ENCODE results near the gene PLD6.
"Not testable (repeated sequence)": the region's sequence is repeated elsewhere in the genome, so short reads cannot be mapped to it uniquely, and the experiment has no call there.

The PLD6 gene

DNA sequence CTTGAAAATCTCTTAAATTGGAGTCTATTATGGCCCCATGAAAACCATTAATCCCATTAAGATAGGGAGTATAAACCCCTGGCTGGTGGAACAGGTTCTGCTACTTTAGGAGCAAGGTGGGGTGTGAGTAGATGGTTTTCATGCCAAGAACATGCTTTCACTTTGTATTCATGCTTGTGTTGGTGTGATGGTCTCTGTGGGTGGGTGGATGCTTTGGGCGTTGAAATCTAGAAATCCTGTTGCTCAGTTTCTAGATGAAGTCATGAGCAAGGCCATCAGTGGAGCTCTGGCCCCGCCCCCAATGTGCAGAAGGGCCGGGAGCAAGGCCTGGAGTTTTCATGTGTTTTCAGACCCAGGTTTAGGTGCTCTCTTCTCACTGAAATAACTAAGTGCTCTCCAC, 20.1 kb downstream of the PLD6 start:
- no peak for DNase-seq (ENCODE audit: low read depth)
- H3K4me3 ChIP-seq (ENCODE audit: low read depth, low read length), result no peak overlapping the region
- TF ChIP-seq MYC (IDR thresholded peaks at IDR 0.05; ENCODE audit: low read depth, low read length) (no peak), POLR2A (IDR thresholded peaks at IDR 0.05; ENCODE audit: extremely low read depth, insufficient read length) (no peak)
- TF ChIP-seq, protein P1, sequence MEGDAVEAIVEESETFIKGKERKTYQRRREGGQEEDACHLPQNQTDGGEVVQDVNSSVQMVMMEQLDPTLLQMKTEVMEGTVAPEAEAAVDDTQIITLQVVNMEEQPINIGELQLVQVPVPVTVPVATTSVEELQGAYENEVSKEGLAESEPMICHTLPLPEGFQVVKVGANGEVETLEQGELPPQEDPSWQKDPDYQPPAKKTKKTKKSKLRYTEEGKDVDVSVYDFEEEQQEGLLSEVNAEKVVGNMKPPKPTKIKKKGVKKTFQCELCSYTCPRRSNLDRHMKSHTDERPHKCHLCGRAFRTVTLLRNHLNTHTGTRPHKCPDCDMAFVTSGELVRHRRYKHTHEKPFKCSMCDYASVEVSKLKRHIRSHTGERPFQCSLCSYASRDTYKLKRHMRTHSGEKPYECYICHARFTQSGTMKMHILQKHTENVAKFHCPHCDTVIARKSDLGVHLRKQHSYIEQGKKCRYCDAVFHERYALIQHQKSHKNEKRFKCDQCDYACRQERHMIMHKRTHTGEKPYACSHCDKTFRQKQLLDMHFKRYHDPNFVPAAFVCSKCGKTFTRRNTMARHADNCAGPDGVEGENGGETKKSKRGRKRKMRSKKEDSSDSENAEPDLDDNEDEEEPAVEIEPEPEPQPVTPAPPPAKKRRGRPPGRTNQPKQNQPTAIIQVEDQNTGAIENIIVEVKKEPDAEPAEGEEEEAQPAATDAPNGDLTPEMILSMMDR (IDR thresholded peaks at IDR 0.05; ENCODE audit: low read depth, low read length), result no peak
- TF ChIP-seq, protein P2, sequence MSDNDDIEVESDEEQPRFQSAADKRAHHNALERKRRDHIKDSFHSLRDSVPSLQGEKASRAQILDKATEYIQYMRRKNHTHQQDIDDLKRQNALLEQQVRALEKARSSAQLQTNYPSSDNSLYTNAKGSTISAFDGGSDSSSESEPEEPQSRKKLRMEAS (IDR thresholded peaks at IDR 0.05; ENCODE audit: low read depth, low read length), result no peak

DNA sequence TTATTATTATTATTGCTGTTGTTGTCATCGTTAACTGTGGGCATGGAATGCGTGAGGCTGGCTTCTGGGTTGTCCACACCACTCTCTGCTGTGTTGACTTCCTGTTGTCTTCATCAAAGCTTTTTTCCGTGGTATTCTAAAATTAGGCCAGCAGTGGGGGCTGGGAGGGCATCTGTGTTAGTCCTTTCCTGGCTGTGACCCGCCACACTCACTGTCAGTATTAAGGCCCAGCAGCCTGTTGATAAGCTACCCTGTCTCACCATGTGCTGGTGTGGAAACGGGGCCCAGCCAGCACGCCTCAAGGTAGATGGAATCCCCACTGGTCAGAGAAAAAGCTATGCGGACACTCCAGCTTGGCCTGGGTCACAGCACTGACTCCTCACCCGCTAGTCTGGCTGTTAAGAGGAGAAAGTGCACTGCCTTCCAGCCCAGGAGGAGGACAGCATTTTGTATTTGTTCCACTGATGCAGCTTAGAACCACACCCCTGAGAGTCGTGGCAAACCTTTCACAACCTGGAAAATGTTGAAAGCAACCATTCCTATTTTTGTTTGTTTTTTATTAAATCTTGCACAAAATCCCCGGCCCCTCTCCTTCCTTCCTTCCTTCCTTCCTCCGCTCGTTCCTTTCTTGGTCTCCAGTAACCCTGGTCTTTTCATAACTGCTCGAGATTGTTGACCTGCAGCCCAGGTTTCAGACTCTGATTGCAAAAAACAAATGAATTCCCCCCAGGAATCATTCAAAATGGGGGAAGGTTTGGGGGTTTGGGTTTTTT, 21.0 kb downstream of the PLD6 start:
- not testable (repeated sequence) for H3K4me3 ChIP-seq (ENCODE audit: low read depth, low read length); DNase-seq (ENCODE audit: low read depth)

DNA sequence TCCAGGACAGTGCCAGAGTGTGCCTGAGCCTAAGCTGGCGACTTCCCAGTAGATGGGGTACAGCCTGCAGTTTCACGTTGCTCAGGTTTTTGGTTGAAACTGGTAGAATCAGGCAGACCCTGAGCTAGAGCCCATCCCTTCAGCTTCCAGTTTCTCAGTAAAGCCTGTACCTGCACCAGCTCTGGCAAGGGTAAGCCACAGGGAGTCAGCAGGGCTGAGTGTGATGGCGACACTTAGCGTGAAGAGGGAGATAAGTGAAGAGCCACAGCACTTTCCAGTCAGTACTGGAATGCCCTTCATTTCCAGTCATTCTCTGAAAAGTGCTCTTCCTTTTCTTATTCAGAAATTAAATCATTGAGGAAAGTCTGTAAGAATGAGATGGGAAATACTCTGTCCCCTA, 22.4 kb downstream of the PLD6 start:
- TF ChIP-seq, protein P2 (IDR thresholded peaks at IDR 0.05; ENCODE audit: low read depth, low read length), result no peak
- TF ChIP-seq, protein P1 (IDR thresholded peaks at IDR 0.05; ENCODE audit: low read depth, low read length), result no peak
- DNase-seq (ENCODE audit: low read depth), result no peak

DNA sequence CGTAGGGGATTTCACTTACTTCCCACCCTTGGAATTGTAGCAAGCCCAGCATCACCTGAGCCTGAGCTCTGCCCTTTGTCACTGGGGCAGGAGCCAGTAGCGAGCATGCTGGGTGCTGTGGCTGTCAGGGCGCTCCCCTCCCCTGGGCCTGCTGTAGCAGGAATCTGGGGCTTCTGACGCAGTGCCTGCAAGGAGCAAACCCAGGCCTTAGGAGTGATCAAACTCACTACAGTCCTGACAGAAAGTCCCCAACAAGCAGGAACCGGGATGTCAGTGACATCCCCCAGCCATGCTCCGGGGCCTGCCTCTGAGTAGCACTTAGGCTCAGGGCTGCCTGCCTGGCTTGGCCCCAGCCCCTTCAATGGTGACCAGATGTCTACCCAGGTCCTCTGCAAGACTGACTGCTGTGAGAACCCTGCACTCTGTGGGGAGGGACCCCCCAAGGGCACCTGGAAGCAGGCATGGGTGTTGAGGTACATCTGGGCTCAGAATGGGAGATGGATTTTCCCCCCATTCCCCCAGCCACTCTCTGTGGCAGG, 23.5 kb downstream of the PLD6 start:
- TF ChIP-seq, protein P1 (IDR thresholded peaks at IDR 0.05; ENCODE audit: low read depth, low read length), result no peak
- TF ChIP-seq POLR2A (IDR thresholded peaks at IDR 0.05; ENCODE audit: extremely low read depth, insufficient read length) (no peak), MYC (IDR thresholded peaks at IDR 0.05; ENCODE audit: low read depth, low read length) (no peak)
- TF ChIP-seq, protein P2 (IDR thresholded peaks at IDR 0.05; ENCODE audit: low read depth, low read length), result no peak
- no peak for DNase-seq (ENCODE audit: low read depth)
- H3K4me3 ChIP-seq (ENCODE audit: low read depth, low read length), result no peak overlapping the region

More for the DNA sequence above, 22.4 kb downstream of the PLD6 start:
- no peak overlapping the region for H3K4me3 ChIP-seq (ENCODE audit: low read depth, low read length)

DNA sequence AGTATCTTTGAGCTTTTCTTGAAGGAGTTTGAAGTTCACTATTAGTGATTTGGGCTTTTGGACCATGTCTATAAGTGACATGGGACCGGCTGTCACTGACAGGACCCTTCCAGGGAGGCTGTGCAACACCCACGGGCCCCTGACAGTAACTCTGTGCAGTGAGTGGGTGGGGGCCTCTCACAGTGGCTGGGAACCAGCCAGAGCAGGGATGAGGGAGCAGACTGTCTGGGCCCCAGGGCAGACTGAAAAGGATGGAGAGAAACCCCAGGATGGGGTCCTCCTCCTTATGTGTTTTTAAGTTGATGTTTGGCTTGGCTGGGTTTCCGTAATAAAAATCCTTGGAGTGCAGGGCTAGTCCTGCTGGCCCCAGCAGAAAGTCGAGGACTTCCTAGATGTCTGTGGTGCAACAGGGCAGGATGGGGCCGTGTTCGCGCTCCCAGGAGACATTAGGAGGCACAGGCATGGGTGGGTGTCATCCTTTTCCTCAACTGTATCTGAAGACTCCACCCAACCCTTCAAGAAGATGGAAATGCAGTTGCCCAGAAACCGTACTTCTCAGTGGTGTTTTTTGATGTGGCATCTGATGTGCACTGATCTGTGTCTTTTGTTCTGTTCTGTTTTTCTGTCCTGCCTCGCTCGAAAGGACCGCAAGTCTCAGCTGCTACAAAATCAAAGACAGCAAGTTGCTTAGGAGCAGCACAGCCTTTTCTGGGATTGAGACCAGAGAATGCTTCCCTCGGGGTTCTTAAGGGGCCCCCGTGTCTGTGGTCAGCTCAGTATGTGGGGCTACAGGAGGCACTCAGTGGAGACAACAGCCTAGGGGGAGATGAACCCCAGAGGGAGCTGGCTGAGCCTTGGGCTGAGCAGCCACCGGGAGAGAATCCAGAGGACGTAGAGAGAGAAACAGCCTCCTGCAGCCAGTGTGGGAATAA, 24.2 kb downstream of the PLD6 start:
- TF ChIP-seq MYC (IDR thresholded peaks at IDR 0.05; ENCODE audit: low read depth, low read length) (no peak), POLR2A (IDR thresholded peaks at IDR 0.05; ENCODE audit: extremely low read depth, insufficient read length) (no peak)
- TF ChIP-seq, protein P1 (IDR thresholded peaks at IDR 0.05; ENCODE audit: low read depth, low read length), result no peak
- no peak for DNase-seq (ENCODE audit: low read depth)

DNA sequence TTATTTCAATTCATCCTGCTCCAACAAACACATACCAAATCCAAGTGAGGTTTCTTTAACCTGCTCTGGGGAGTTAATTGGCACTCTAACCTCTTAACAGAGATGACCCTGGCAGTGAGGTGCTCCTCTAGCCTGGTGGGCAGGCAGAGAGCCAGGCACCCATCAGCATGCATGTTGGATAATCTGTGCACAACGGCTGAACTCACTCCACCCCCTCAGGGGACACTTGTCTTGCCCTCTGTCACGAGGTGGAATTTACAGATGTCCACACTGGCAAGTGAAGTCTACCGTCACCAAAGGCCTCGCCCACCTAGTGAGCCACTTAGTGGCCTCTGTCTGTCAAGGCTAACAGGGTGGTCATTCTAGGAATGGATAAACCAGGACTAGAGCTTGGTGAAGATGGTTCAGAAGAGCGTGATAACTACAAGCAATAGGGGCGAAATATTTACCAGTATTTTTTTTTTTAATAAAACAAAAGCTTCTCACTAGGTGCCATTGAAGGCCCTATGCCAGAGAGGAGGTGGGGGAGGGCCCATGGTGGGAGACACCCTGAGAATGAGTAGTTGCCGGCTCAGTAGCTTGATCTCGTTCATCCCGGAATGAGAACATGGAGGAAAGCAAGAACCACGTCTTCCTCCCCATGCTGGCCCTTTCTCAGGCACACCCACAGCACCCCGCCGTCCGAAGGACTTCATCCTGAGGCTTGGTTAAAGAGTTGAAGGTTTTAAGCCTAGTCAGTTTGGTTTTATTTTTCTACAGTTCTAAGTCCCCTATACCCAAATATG, 25.2 kb downstream of the PLD6 start:
- H3K4me3 ChIP-seq (ENCODE audit: low read depth, low read length), result no peak overlapping the region
- TF ChIP-seq, protein P2 (IDR thresholded peaks at IDR 0.05; ENCODE audit: low read depth, low read length), result no peak
- TF ChIP-seq POLR2A (IDR thresholded peaks at IDR 0.05; ENCODE audit: extremely low read depth, insufficient read length), result no peak
- TF ChIP-seq, protein P1 (IDR thresholded peaks at IDR 0.05; ENCODE audit: low read depth, low read length), result no peak
- TF ChIP-seq MYC (IDR thresholded peaks at IDR 0.05; ENCODE audit: low read depth, low read length), result no peak
- DNase-seq (ENCODE audit: low read depth), result no peak

More for the DNA sequence above, 24.2 kb downstream of the PLD6 start:
- no peak overlapping the region for H3K4me3 ChIP-seq (ENCODE audit: low read depth, low read length)
